ENCODE results near the gene AFF1.

DNA sequence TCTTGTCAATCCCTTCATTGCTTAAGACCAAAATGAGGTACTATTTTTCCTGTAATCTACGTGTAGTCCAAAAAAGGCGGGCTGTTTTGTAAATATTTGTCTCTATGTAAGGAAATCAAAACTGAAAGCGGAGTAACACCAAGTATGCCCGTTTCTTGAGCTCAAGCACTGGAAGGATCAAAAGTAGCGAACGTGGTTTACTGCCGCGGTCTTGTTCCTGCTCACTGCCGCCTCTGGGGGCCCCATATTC is 71.5 kb downstream of the AFF1 start:
- TF ChIP-seq POLR2A (IDR thresholded peaks at IDR 0.05) = no peak
- TF ChIP-seq, protein P1, sequence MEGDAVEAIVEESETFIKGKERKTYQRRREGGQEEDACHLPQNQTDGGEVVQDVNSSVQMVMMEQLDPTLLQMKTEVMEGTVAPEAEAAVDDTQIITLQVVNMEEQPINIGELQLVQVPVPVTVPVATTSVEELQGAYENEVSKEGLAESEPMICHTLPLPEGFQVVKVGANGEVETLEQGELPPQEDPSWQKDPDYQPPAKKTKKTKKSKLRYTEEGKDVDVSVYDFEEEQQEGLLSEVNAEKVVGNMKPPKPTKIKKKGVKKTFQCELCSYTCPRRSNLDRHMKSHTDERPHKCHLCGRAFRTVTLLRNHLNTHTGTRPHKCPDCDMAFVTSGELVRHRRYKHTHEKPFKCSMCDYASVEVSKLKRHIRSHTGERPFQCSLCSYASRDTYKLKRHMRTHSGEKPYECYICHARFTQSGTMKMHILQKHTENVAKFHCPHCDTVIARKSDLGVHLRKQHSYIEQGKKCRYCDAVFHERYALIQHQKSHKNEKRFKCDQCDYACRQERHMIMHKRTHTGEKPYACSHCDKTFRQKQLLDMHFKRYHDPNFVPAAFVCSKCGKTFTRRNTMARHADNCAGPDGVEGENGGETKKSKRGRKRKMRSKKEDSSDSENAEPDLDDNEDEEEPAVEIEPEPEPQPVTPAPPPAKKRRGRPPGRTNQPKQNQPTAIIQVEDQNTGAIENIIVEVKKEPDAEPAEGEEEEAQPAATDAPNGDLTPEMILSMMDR (IDR thresholded peaks at IDR 0.05) = no peak

Data from esophagus squamous epithelium (tissue), 4 donors.